Activated CD8-positive, alpha-beta memory T cell treated with anti-CD3 and anti-CD28 coated beads, Interleukin-2, amount 50 U/mL, for 24 hours (primary cell): ENCODE results near the gene GCNT3.

ENCODE experiments used
- DNase-seq: peaks from one replicate; pipeline ENCODE4 v3.0.0-alpha.2; 2020; ENCODE audit errors: extremely low read depth

The GCNT3 gene, protein sequence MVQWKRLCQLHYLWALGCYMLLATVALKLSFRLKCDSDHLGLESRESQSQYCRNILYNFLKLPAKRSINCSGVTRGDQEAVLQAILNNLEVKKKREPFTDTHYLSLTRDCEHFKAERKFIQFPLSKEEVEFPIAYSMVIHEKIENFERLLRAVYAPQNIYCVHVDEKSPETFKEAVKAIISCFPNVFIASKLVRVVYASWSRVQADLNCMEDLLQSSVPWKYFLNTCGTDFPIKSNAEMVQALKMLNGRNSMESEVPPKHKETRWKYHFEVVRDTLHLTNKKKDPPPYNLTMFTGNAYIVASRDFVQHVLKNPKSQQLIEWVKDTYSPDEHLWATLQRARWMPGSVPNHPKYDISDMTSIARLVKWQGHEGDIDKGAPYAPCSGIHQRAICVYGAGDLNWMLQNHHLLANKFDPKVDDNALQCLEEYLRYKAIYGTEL

GRCh38 chr15:59611276-59612260 is at the start of gene GCNT3:
TSS of gene GCNT3 (plus strand) at chr15:59611783. CDS start at chr15:59618239, 6,456 bp downstream.
- DNase-seq = no peak

GRCh38 chr15:59562448-59563186 is 49.0 kb upstream of the GCNT3 start:
- DNase-seq = no peak

GRCh38 chr15:59565299-59565698 is 46.3 kb upstream of the GCNT3 start:
- no peak for DNase-seq

DNA sequence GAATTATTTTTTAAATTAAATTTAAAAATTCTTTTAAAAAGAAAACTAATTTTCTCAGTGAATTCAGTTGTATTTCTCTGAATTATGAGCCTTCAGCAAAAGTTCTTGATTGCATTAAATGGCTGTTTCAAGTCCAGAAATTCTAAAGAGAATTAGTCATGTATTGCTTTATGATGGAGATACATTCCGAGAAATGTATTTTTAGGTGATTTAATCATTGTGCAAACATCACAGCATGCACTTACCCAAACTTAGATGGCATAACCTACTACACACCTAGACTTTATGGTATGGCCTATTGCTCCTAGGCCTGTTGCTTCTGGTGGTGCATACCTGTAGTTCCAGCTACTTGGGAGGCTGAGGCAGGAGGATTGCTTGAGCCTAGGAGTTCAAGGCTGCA is 44.3 kb upstream of the GCNT3 start:
- no peak for DNase-seq

DNA sequence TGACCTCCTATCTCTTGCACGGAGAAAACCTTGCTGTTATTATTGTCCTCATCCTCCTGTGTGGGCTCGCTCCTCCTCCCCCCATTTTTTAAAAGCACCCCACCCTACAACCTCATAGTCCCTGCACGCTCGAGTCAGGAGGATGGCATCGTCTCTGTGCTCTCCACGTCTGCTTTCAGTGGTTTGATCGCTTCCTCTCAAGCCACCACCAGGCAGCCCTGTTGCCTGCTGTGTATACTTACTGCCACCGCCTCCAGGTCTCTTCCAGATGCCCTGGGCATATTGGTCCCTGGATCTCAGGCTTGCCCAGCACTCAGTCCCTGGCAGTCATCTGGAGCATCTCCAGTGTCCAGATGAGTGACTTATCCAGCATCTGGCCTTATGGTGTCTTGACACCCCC is 42.1 kb upstream of the GCNT3 start:
- no peak for DNase-seq

GRCh38 chr15:59570315-59570714 is 41.3 kb upstream of the GCNT3 start:
- DNase-seq = no peak

DNA sequence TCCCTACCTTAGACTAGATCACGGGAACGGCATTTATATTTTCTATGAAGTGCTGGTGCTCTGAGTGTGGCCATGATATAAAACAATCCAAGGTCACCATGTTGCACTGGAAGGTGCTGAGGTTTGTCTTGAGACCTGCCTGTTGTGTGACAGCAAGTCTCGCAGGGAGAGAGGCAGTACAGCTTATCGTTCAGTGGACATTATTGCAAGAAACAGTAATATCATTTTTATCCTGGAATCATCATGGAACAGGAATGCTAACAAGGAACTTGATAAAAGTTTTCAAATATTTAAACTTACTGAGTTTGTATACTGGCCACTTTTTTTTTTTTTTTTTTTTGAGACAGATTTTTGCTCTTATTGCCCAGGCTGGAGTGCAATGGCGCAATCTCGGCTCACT is 40.0 kb upstream of the GCNT3 start:
- no peak for DNase-seq

DNA sequence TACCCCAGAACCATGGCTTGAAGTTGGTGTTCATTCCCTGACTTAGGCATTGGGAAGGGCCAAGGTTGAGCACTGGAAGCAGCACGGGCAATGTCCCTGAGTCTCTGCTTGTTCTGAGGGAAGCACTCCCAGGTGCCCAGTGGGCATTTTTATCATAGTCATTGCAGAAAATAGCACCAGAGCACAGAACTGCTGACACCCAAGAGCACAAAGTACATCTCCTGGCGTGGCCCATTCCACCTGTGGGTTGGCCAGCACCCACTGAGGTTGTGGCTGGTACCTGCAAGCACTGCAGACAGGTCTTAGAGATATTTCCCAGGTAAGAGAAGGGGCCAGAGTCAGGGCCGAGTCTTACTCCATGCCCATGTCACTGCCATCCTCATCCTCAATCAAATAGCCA is 28.5 kb upstream of the GCNT3 start:
- DNase-seq = no peak

DNA sequence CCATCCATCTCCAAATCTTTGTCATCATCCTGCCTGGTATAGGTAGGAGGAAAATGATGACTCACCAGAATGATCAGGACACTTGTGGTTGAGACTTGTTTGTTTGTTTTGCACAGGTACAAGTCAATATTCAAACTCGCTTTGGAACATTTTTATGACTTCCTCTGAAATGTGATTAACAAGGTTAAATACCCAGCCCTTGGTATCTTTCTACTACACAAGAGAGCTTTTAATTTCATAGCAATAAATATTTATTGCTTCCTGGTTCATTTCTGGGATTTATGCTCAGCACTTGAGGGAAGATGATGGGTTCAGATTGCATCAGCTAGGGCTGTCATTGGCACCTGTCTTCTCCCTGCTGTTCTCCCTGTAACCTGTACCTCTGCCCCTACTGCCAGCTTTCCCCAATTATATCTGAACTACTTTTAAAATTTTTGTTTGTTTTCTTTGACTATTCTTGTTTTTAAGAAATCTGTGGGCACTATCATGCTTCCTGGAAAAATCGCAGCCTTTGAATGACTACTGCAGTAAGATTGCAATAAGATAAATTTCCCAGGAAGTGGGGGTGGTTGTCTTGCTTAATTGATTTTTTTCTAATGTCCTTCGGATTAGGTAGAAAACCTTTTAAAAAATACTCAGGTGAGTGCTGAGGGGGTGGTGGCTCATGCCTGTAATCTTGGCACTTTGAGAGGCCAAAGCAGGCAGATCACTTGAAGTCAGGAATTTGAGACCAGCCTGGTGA is 24.3 kb upstream of the GCNT3 start:
- no peak for DNase-seq

DNA sequence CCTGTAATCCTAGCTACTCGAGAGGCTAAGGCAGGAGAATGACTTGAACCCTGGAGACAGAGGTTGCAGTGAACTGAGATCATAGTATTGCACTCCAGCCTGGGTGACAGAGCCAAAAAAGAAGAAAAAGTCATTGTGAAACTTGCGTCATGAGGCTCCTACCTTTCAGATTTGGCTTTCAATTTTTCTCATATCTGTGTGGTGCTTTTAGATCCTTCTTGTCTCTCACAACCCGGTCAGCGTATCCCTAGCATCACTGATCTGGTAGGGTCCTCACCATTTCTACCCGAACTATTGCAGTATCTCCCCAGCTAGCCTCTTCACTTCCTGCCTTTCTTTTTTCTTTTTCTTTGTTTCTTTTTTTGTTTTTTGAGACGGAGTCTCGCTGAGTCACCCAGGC is 21.6 kb upstream of the GCNT3 start:
- no peak for DNase-seq

DNA sequence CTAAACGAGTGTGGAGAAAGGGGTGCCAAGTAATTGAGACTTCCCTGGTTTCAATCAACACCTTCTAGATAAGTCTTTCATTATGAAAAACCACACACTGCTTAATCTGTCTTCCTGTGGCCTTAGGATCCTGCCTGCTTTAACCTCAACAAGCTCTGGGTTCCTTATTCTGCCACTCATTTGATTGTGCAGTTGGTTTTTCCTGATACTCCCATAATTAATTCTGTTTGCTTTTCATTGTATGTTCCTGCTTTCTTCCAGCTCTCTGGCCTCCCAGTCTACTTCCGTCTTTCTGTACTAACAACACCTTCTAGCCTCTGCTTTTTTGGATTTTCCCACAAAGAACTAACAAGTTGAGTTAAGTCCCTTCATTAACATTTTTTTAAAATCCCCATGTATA is 20.2 kb upstream of the GCNT3 start:
- no peak for DNase-seq

DNA sequence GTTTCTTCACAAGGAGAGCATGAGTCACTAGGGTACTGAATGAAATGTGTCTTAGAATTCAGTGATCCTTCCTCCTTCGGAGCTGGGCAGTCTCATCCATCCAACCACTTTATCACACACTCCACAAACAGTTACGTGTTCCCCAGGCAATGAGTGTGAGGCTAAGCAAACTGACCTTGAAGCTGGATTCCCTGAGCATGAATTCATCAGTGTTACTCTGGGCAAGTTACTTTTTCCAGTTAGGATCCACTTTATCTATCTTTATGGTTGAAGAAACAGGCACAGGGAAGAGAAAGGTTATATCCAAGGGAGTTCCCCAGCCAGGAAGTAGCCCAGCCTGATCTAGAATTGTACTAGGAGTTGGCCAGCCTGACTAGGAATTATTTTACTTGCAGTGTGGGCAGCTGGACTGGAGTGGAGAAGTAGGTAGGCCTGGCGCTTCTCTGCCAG is 17.1 kb upstream of the GCNT3 start:
- DNase-seq = no peak

- DNase-seq = no peak
These were observed 16.6 kb upstream of the GCNT3 start for GRCh38 chr15:59594991-59595390.

- DNase-seq = no peak
These were observed 16.1 kb upstream of the GCNT3 start for GRCh38 chr15:59595434-59595915.

- DNase-seq = no peak
These were observed 14.9 kb upstream of the GCNT3 start for GRCh38 chr15:59596640-59597039.

- DNase-seq = no peak
These were observed 13.1 kb upstream of the GCNT3 start for GRCh38 chr15:59598461-59598860.

- DNase-seq = no peak
These were observed 5.6 kb upstream of the GCNT3 start for GRCh38 chr15:59605994-59606393.

DNA sequence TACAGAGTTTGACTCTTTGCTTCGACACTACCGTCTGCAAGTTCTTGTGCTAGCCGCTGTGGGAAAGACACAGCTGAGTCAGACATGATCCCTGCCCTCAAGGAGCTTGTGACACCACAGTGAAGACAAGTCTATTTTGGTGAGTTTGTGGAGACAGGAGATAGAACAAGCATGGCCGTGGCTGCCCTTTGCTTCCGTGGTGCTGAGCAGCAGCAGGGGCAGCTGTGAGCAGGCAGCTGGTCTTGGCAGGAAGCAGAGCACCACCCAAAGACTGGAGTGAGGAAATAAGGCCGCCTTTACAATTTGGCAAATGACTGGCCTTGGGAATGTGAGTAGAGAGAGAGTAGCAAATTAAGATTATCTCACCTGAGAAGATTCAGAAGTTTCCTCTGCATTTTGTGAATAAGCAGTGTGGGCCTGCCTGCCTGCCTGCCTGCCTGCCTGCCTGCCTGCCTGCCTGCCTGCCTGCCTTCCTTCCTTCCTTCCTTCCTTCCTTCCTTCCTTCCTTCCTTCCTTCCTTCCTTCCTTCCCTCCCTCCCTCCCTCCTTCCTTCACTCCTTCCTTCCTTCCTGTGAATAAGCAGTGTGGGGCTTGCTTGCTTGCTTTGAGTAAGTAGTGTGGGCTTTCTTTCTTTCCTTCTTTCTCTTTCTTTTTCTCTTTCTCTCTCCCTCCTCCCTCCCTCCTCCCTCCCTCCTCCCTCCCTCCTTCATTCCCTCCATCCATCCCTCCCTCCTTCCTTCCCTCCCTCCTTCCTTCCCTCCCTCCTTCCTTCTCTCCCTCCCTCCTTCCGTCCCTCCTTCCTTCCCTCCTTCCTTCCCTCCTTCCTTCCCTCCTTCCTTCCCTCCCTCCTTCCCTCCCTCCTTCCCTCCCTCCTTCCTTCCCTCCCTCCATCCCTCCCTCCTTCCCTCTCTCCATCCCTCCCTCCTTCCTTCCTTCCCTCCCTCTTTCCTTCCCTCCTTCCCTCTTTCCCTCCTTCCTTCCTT is 1.6 kb upstream of the GCNT3 start:
- DNase-seq = no peak

GRCh38 chr15:59614153-59614552 is 2.6 kb downstream of the GCNT3 start:
- no peak for DNase-seq

DNA sequence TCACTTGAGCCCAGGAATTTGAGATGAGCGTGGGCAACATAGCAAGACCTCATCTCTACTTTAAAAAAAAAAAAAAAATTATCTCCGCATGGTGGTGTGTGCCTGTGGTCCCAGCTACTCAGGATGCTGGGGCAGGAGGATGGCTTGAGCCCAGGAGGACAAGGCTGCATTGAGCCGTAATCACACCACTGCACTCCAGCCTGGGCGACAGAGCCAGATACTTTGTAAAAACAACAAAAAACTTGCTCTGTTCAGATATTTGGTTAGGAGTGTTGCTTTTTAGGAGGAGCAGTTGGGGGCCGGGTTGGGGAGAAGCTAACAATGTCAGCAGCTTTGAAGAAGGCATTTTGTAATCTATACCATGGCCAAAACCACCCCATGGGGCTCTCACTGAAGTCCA is 4.1 kb downstream of the GCNT3 start:
- DNase-seq = no peak
